Measurements from ENCODE around the gene SPEM2.

Gene SPEM2

DNA sequence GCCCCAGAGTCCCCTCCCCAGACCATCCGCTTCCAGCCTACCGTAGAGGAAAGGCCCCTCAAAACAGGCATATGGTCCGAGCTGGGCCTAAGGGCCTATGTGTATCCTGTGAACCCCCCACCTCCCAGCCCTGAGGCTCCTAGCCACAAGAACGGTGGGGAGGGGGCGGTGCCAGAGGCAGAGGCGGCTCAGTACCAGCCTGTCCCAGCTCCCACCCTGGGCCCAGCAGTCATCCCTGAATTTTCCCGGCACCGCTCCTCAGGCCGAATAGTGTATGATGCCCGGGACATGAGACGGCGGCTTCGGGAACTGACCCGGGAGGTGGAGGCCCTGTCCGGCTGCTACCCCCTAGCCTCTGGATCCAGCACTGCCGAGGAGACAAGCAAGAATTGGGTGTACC is 4.2 kb upstream of the SPEM2 start:
- DNase-seq (ENCODE audit: low read depth) = no peak

DNA sequence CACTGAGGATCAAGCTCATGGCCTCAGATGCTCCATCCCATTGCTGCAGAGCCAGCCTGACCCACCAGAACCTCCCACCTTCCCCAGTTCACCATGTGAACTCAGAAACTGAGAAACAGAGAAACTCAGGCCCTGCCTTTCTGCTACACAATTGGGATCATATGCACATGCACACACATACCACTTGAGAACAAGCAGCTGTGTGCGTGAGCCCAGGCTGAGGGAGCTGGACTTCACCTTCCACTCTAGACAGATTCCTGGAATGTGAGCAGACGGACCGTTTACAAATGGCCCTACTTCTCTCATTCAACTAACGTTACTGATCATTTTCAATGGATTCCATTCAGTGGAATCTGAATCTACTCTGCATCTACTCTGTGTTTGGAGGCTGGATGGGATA is 1.7 kb upstream of the SPEM2 start:
- DNase-seq (ENCODE audit: low read depth) = no peak

DNA sequence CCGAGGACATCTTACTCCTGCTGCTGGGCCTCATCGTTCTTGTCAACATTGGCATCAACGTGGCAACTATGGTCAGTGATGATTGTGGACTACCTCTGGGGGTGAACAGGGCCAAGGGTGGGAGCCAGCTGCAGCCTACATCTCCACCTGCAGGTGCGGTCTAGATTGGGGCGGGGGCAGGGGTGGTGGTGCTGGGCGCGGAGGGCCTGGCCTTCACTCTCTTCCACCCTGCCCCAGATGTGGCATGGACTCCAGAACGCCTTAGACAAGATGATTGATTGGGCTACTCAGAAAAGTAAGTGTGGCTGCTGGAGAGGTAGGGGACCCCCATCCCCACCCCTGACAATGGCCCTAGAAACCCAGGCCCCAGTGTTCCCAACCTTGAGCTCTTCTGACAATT is 340 bp downstream of the SPEM2 start:
- no peak for DNase-seq (ENCODE audit: low read depth)

DNA sequence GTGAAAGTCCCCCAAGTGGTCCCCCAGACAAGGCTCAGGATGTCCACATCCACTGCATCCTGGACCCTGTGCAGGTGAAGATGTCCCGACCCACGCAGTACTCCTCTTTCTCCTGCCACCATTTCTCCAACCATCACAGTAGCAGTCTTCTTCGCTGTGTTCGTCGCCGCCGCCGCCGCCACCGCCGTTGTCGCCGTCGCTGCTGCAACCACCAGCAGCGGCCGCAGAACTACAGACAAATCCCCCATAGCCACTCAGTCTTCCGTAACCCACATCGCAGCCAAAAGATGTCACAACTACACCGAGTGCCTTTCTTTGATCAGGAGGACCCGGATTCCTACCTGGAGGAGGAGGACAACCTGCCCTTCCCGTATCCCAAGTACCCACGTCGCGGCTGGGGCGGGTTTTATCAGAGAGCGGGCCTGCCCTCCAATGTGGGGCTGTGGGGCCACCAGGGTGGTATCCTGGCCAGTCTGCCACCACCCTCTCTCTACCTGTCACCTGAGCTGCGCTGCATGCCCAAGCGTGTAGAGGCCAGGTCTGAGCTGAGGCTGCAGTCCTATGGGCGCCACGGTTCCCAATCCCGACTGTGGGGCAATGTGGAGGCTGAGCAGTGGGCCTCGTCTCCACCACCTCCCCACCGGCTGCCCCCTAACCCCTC is 917 bp downstream of the SPEM2 start:
- no peak for DNase-seq (ENCODE audit: low read depth)

DNA sequence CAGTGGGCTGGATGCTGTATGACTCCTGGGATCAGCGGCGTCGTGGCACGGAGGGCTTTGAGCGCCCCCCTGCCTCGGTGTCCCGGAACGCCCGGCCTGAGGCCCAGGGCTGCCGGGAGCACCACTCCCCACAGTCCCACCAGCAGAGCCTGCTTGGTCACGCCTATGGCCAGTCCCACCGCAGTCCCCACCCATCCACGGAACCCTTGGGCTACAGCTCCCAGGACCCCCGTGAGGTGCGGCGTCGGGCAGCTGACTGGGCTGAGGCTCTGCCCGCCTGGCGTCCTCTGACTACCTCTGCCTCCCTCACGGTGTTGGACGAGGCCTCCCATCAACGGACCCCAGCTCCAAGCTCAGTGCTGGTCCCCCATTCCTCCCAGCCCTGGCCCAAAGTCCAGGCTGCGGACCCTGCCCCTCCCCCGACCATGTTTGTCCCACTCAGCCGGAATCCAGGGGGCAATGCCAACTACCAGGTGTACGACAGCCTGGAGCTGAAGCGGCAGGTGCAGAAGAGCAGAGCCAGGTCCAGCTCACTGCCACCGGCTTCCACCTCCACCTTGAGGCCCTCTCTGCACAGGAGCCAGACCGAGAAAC is 1.6 kb downstream of the SPEM2 start:
- no peak for DNase-seq (ENCODE audit: low read depth)

DNA sequence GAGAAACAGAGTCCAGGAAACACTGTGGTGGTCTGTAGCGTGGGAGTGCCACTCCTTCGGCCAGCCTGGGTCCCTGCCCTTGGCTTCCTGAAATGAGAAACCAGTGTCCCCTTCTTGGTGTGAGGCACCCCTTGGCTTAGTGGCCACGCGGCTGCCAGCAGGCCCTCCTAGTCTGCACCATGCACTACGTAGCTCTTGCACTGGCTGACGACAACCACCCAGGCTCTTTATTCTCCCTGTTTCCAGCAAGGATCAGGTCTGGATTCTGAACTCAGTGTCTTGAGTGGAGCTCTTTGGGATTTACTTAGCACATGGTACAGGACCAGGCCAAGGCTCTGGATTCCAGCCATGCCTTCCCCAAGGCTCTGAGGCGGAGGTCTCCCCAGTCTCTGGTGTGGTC is 2.1 kb downstream of the SPEM2 start:
- DNase-seq (ENCODE audit: low read depth) = no peak

DNA sequence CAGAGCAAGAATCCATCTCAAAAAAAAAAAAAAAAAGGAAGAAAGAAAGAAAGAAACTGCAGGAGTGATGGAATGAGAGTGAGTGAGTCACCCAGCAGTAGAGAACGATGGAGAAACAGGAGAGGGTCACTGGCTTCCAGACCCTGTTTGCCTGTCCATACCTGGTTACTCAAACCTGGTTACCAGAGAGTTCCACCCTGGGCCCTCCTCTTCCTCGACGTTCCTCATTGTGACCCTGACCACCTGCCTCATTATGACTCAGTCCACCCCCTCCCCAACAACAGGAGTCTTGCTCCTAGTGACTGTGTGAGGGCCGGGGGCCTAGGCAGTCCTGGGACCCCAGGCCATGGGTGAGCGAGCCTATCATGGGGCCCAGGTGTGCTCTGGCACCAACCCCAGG is 3.1 kb downstream of the SPEM2 start, which contains the start of gene SPEM3:
SPEM3 (plus strand) TSS at position 301 of the 400 bp plus-strand sequence; CDS start at position 347, 46 bp downstream.
- DNase-seq (ENCODE audit: low read depth) = no peak

DNA sequence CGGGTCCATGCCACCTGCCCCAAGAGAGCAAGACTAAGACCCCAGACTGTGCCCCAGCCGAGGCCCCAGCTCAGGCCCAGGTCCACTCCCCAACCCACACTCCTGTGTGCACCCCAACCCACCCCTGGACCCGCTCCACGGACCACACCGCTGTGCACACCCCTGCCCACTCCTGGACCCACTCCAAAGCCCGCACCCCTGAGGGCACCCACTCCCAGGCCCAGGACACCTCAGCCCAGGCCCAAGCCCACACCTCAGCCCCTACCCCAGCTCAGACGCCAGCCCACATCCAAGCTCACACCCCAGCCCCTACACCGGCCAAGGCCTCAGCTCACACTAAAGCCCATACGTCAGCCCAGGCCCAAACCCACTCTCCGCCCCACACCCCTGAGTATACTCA is 4.3 kb downstream of the SPEM2 start:
- no peak for DNase-seq (ENCODE audit: low read depth)

DNA sequence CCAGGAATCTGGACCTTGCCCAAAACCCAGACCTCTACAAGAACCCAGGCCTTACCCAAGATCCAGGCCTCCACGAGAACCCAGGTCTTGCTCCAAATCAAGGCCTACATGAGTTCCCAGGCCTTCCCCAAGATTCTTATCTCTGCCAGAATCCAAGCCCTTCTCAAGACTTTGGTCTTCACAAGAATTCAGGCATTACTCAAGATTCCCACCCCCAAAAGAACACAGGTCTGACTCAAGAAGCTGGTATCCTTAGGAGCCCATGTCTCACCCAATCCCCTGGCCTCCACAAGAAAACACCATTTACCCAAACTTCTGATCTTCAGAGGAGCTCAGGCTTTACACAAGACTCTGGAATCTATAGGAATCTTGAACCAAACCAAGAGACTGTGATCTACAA is 5.8 kb downstream of the SPEM2 start:
- DNase-seq (ENCODE audit: low read depth) = no peak

DNA sequence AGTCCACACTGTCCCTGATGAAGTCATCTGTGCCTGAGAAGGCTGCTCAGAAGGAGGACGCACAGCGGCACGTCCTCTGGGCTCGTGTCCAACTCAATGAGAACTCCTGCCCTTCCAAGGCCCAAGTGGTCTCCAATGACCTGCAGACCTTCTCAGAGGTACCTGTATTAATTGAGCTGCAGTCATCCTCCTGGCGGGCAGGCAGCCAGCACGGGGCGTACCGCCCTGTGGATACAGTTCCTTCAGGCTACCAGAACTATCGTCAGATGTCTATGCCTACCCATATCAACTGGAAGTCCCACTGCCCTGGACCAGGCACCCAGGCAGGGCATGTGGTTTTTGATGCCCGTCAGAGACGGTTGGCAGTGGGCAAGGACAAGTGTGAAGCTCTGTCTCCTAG is 6.9 kb downstream of the SPEM2 start:
- DNase-seq (ENCODE audit: low read depth) = no peak

DNA sequence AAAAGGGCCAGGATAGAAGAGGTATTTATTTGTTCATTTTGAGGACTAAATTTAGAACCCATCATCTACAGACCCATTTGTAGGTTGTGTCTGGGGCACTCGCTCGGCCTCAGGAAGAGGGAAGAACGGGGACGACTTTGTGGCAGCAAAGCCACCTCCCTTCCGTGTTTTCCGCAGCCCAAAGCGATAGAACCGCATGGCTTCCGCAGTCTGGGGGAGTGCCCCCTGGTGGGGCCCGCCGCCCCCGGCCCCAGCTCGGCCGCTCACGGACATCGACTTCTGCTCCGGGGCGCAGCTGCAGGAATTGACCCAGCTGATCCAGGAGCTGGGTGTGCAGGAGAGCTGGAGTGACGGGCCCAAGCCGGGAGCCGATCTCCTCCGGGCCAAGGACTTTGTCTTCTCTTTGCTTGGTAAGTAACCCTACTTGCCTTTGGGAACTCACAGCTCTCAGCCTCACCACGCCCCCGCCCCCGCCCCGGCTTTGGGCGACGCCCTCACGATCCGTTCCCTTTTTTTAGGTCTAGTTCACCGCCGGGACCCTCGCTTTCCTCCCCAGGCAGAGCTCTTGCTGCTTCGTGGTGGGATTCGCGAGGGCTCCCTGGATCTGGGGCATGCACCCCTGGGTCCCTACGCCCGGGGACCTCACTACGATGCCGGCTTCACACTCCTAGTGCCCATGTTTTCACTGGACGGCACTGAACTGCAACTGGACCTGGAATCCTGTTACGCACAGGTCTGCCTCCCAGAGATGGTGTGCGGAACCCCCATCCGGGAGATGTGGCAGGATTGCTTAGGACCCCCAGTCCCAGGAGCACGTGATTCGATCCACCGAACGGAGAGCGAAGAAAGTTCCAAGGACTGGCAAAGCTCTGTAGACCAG is 10.5 kb downstream of the SPEM2 start:
- peak; percentile 34 for DNase-seq (ENCODE audit: low read depth)

DNA sequence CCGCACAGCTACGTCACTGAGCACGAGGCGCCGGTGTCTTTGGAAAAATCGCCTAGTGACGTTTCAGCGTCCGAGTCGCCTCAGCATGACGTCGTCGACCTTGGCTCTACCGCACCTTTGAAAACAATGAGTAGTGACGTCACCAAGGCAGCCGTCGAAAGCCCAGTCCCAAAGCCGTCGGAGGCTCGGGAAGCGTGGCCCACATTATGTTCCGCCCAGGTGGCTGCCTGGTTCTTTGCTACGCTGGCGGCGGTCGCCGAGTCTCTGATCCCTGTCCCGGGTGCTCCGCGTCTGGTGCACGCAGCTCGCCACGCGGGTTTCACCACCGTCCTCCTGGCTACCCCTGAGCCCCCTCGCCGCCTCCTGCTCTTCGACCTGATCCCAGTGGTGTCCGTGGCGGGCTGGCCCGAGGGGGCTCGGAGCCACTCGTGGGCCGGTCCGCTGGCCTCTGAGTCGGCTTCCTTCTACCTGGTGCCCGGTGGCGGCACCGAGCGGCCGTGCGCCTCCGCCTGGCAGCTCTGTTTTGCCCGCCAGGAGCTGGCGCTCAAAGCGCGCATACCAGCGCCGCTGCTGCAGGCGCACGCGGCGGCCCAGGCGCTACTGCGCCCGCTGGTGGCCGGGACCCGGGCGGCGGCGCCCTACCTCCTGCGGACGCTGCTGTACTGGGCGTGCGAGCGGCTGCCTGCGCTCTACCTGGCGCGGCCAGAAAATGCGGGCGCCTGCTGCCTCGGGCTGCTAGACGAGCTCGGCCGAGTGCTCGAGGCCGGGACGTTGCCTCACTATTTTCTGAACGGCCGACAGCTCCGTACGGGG is 11.3 kb downstream of the SPEM2 start:
- DNase-seq (ENCODE audit: low read depth) = peak; percentile 69

DNA sequence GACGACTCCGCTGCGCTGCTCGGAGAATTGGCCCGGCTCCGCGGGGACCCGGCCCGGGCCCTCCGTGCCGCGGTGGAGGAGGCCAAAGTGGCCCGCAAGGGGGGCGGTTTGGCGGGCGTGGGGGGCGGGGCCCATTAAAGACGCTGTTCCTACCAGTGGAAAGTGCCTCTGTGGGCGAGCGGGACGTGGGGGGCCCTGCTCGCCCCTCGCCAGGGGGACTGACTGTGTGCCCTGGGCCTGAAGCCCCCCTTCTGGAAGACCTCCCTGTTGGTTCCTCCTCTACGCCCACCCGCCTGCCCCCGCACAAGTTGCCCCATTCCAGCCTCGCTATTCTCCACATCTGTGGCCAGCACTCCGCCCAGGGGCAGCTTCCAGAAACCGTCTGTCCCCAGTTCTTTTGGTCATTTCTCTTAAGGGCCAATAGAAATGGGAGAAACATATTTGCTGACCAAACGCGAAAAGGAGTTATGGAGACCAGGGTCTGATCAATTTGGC is 12.0 kb downstream of the SPEM2 start:
- DNase-seq (ENCODE audit: low read depth) = no peak

DNA sequence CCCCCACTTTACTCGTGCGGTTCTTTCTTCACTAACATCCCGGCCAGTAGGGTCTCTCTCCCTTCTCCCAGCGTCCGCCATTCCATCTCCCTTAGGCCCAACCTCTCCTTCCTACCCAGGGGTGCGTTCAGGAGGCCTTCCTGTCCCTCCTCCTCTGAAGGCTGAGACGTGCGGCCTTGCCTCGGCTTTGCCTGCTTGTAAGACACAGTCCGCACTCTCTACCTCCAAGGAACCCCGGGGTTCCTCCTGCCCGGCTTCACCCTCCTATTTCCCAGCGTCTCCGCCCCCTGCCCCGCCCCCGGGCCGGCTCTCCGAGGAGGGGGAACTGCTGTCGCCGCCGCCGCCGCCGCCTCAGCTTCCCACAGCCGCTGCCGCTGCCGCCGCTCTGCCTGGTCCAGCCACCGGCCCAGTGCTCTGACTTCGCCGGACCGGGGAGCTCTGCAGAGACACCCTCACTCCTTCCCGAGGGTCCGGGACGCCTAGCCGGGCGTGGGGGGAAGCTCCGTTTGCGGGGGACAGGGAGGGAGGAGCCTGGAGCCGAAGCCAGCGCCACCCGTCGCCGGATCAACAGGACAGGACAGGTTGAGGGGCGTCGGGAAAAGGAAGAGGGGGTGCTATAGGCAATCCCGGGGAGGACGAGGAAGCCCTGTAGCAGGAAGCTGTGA is 12.7 kb downstream of the SPEM2 start:
- DNase-seq (ENCODE audit: low read depth) = peak; percentile 43

DNA sequence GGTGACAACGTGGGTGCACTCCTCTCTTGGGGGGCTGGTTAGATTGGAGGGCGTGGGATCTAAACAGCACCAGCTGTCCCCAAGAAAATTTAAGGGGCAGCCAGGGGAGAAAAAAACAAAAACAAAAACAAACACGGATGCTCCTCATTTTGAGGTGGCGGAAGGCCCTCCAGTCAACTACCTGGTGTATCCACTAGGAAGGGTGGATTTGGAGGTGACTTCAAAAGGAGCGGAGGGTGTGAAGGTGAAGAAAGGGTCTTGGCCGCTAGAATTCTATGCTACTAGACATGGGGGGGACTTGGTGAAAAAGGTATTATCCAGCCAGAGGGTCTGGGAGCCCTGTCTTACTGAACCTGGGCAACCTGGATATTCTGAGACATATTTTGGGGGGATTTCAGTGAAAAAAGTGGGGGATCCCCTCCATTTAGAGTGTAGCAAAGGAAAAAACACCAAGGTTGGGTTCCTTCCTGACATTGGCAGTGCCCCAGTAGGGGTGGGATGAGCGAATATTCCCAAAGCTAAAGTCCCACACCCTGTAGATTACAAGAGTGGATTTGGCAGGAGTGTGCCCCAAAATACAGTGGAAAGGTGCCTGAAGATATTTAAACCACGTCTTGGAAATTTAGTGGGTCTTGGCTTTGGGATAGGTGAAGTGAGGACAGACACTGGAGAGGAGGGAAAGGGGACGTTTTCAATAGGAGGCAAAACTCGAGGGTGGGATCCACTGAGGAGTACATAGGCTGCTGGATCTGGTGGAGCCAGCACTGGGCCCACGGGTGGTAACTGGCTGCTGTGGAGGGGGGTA is 13.4 kb downstream of the SPEM2 start:
- no peak for DNase-seq (ENCODE audit: low read depth)

DNA sequence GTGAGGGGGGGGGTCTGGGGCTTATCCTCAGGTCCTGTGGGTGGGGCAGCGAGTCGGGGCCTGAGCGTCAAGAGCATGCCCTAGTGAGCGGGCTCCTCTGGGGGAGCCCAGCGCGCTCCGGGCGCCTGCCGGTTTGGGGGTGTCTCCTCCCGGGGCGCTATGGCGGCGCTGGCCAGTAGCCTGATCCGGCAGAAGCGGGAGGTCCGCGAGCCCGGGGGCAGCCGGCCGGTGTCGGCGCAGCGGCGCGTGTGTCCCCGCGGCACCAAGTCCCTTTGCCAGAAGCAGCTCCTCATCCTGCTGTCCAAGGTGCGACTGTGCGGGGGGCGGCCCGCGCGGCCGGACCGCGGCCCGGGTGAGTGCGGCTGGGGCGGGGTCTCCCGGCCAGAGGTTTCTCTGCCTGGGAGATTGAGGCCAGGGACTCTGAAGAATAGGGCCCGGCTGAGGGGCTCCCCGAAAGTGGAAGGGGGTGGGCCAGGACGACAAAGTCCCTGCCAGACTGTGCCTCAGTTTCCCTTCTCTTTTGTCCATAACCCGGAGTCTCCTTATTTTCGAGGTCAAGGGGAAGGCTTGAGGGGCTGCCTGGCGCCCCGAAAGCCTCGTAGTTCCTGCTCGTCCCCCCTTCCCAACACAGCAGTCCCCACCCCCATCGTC is 14.2 kb downstream of the SPEM2 start, which contains the start of gene FGF11:
FGF11 (plus strand) TSS at position 51 of the 651 bp plus-strand sequence; CDS start at position 160, 109 bp downstream.
- no peak for DNase-seq (ENCODE audit: low read depth)

DNA sequence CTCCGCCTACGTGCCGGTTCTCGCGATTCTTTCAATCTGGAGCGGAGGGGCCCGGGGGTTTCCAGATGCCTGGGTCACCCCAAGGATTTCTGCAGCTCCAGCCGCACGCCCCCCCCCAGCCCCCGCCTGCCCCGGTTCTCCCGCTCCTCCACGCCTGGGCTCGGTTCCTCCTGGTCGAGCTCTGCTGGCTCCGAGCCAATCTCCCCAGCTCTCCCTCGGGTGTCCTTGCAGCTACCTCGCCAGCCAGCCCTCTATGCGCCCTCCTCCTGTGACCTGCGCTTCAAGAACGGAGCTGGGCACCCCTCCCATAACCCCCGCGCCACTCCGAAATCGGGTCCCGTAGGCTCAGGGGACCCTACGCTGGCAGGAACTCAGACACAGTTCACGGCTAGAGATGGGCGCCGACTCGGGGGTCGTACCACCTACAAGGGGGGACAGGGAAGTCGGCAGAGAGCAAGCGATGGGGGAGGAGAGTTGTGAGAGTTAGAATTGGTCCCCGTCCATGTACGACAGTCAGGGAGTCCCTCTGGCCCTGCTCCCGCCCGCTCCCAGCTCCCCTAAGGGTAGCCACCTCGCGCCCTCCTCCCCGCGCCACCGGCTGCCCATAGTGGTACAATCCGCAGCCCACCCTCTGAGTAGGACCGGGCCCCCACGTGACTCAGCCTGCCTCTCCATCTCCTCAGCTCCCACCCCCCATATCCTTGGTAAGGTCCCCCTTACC is 14.9 kb downstream of the SPEM2 start:
- DNase-seq (ENCODE audit: low read depth) = peak; percentile 17

DNA sequence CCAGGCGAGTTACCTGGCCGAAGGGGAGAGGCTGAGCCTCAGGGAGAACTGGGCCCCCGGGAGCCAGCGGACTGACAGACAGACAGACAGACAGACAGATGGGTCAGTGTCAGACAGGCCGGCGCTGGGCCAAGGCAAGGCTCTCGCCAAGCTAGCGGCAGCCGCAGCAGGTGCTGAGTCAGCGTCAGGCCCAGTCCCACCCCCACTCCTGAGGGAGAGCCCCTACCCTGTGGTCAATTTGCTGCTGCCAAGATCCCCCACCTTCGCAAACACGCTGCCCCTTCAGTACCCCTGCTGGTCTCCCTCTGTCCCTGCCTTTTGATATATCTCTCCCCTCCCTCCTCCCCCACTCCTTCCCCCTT is 15.4 kb downstream of the SPEM2 start:
- no peak for DNase-seq (ENCODE audit: low read depth)

DNA sequence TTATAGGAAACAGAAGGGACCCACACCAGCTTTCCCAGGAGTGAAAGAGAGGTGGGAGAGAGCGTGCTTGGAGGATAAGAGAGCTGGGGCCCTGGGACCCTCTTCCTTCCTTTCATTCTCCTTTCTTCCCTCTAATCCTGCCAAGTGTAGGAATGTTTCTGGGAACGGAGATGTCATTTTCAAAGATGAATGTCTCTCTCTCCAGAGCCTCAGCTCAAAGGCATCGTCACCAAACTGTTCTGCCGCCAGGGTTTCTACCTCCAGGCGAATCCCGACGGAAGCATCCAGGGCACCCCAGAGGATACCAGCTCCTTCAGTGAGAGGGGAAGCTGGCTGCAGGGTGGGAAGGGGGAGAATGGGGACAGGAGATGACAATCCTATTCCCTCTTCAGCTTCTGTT is 15.8 kb downstream of the SPEM2 start:
- no peak for DNase-seq (ENCODE audit: low read depth)

All from T follicular helper cell (primary cell).